Hematopoietic multipotent progenitor cell treated with erythropoietin and hydrocortisone succinate and interleukin-3 and kit ligand, for 15 days (in vitro differentiated cells): ENCODE measurements around the gene DPH2.
A peak's percentile ranks its signal among the peaks of the same experiment; 100 is the strongest.

Experiments
- DNase-seq: peaks from one replicate; pipeline ENCODE4 v3.0.0-alpha.2; 2015; ENCODE audit warnings: low spot score

The DPH2 gene

GRCh38 chr1:43969746-43970466 is at the start of gene DPH2:
TSS of gene DPH2 (plus strand) at chr1:43970010. CDS start at chr1:43970176, 166 bp downstream.
- peak; percentile 96 for DNase-seq

- no peak for DNase-seq
These were observed 48.8 kb upstream of the DPH2 start for GRCh38 chr1:43921022-43921421.

GRCh38 chr1:43924516-43924915 is 45.3 kb upstream of the DPH2 start:
- DNase-seq = no peak

- DNase-seq = no peak
These were observed 44.0 kb upstream of the DPH2 start for GRCh38 chr1:43925846-43926245.

GRCh38 chr1:43930168-43930948 is 39.5 kb upstream of the DPH2 start:
- peak; percentile 36 for DNase-seq

- no peak for DNase-seq
These were observed 38.9 kb upstream of the DPH2 start for GRCh38 chr1:43930949-43931275.

GRCh38 chr1:43931711-43932660 is 37.8 kb upstream of the DPH2 start:
- DNase-seq = no peak

GRCh38 chr1:43932786-43933385 is 36.9 kb upstream of the DPH2 start:
- no peak for DNase-seq

- DNase-seq = no peak
These were observed 36.3 kb upstream of the DPH2 start, which contains the start of gene ARTN for GRCh38 chr1:43933386-43934100. TSS of gene ARTN (plus strand) at chr1:43933801. CDS start at chr1:43935657, 1,856 bp downstream.

GRCh38 chr1:43934101-43934985 is 35.5 kb upstream of the DPH2 start:
- peak; percentile 73 for DNase-seq

- no peak for DNase-seq
These were observed 34.9 kb upstream of the DPH2 start for GRCh38 chr1:43934986-43935324.

GRCh38 chr1:43935711-43936427 is 33.9 kb upstream of the DPH2 start:
- no peak for DNase-seq

- DNase-seq = no peak
These were observed 33.2 kb upstream of the DPH2 start for GRCh38 chr1:43936431-43937151.

GRCh38 chr1:43937179-43937865 is 32.5 kb upstream of the DPH2 start:
- DNase-seq = no peak

- DNase-seq = no peak
These were observed 31.4 kb upstream of the DPH2 start for GRCh38 chr1:43938383-43938782.

- no peak for DNase-seq
These were observed 30.8 kb upstream of the DPH2 start for GRCh38 chr1:43938892-43939587.

GRCh38 chr1:43942411-43942810 is 27.4 kb upstream of the DPH2 start:
- DNase-seq = no peak

GRCh38 chr1:43944860-43945259 is 24.9 kb upstream of the DPH2 start:
- DNase-seq = no peak
